ENCODE measurements around the gene ARMC9. TPM values are rescaled to one million over a fixed set of nuclear protein-coding genes. Genes with fewer than 3 reads are reported as not detected.

ARMC9 gene
- total RNA-seq, 4 donors from 2014 or later: 2.2 to 6.9 (median 5.3) TPM

DNA sequence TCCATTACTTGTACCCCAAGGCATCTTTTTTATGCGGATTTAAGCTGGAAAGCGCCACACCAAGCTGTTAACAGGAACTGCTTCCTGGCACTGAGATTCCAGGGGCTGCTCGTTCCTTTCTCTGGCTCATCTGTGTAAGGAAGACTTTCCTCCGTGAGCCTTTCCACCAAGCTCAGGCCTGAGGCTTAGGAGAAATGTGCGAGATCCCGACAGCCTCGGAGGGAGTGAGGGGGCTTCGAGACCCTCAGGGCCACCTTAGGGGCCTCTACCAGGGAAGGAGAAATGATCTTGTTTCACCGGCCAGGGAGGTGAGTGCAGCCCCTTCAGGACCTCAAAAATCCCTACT lies 214.2 kb downstream of the ARMC9 start:
- intact Hi-C loops (cut with DNase I; ENCODE audit: low total_unique reads): no loop called here
- no peak for DNase-seq (ENCODE audit: low spot score in 2 of 2)
- WGBS, 2 donors: 21 to 37% methylated on average over 9 of the region's 9 CpGs
- no peak overlapping the region for H3K4me3 ChIP-seq (ENCODE audit: low read depth, poor library complexity, severe bottlenecking)
- no peak for TF ChIP-seq POLR2A (IDR thresholded peaks at IDR 0.05)
- TF ChIP-seq, protein P1, sequence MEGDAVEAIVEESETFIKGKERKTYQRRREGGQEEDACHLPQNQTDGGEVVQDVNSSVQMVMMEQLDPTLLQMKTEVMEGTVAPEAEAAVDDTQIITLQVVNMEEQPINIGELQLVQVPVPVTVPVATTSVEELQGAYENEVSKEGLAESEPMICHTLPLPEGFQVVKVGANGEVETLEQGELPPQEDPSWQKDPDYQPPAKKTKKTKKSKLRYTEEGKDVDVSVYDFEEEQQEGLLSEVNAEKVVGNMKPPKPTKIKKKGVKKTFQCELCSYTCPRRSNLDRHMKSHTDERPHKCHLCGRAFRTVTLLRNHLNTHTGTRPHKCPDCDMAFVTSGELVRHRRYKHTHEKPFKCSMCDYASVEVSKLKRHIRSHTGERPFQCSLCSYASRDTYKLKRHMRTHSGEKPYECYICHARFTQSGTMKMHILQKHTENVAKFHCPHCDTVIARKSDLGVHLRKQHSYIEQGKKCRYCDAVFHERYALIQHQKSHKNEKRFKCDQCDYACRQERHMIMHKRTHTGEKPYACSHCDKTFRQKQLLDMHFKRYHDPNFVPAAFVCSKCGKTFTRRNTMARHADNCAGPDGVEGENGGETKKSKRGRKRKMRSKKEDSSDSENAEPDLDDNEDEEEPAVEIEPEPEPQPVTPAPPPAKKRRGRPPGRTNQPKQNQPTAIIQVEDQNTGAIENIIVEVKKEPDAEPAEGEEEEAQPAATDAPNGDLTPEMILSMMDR (IDR thresholded peaks at IDR 0.05): no peak

DNA sequence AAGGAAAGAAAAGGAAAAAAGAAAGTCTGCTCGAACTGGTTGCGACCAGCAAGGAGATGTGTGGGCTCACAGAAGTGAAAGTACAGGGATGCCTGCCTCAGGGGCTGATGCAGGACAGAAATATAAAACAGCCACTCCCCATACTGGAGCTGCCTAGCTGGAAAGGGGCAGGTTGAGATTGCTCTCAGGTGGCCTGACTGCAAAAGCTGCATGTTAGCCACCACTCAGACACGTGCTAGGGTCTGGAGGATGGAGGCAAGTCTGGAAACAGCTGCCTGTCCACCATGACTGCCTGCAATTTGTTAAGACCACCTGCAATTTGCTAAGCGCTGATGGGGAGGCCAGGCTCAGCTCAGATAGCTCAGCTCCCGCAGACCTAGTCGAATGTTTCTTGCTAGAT lies 215.0 kb downstream of the ARMC9 start:
- no peak overlapping the region for H3K4me3 ChIP-seq (ENCODE audit: low read depth, poor library complexity, severe bottlenecking)
- TF ChIP-seq, protein P1 (IDR thresholded peaks at IDR 0.05): no peak
- TF ChIP-seq POLR2A (IDR thresholded peaks at IDR 0.05): no peak
- intact Hi-C loops (cut with DNase I; ENCODE audit: low total_unique reads): no loop called here
- WGBS, 2 donors: 82 to 84% methylated on average over 6 of the region's 6 CpGs
- no peak for DNase-seq (ENCODE audit: low spot score in 2 of 2)

DNA sequence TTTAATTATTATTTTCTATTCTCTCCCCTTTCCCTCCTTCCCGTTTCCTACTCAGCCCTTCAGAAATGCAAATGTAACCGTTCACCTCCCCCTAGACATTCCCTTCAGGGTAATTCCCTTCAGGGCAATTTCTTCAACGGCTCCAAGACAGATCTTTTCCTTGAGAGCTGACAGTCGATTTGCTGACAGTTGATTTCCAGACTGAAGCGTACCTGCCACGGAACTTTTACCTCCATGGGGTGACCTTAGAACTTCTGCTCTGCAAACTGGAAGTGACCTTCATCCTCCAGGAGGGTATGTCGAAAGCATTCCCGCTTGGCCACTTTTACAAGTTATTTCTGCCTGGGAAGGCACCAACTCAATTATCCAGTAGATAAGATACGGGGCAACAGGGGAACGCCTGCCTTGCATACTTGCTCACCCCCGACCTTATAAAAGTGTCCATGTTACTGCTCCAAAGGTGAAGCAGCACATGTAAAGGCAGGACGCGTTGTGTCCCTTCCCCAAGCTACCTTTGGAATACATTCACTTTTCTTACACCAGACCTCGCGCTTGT lies 215.6 kb downstream of the ARMC9 start:
- 68 to 71% methylated on average over 15 of the region's 15 CpGs for WGBS, 2 donors
- no peak for TF ChIP-seq POLR2A (IDR thresholded peaks at IDR 0.05)
- TF ChIP-seq, protein P1 (IDR thresholded peaks at IDR 0.05): no peak
- DNase-seq (ENCODE audit: low spot score in 2 of 2): no peak
- H3K4me3 ChIP-seq (ENCODE audit: low read depth, poor library complexity, severe bottlenecking): no peak overlapping the region
- intact Hi-C loops (cut with DNase I; ENCODE audit: low total_unique reads): no loop called here

DNA sequence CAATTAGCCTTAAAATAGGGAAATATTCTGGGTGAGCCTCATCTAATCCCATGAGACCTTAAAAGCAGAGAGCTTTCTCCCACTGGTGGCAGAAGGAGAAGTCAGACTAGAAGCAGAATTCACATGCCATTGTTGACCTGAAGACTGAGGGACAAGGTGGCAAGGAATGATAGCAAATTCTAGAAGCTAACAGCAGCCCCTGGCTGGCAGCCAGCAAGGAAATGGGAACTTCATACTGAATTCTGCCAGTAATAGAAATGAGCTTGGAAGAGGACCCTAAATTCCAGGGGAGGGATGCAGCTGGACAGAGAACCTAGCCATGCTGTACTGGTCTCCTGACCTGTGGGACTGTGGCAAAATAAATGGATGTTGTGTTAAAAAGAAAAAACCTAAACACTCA lies 216.6 kb downstream of the ARMC9 start:
- no peak for DNase-seq (ENCODE audit: low spot score in 2 of 2)
- intact Hi-C loops (cut with DNase I; ENCODE audit: low total_unique reads): no loop called here
- no peak for TF ChIP-seq POLR2A (IDR thresholded peaks at IDR 0.05)
- TF ChIP-seq, protein P1 (IDR thresholded peaks at IDR 0.05): no peak
- no peak overlapping the region for H3K4me3 ChIP-seq (ENCODE audit: low read depth, poor library complexity, severe bottlenecking)

DNA sequence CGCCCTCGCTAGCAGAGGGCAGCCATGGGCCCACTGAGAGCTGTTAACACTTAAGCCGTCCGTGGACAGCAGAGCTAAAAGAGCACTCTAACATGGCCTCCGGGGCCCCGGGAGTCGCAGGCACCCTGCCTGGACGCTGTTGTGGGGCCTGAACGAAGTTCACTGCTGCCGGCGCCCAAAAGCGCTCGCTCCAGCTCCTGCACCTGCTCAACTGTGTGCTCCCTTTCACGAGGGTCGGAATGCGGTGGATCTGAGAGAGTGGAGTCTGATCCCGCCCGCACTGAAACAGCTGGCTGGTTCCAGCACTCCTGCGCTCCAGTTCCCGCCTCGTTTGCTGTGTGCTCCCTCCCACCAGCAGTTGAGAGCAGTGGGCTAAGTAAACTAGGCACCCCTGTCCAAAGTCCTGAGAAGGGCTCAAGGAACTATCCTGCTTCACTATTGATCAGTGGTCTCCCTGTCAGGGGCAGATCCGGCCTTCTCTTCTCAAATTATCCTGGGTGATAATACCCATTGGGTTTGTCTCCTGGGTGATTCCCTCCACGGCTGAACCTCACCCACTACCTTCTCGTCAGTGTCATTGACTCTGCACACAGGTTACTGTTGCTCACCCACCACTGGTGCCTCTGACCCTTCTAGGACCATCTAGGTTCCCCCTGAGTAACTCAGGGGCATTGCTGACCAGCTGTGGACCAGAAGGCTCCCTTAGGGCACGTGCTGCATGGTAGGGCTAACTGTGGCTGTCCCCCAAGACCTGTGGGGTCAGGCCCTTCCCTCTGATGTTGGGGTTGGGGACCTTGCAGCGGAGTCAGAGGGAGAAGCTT lies 220.6 kb downstream of the ARMC9 start:
- no peak overlapping the region for H3K4me3 ChIP-seq (ENCODE audit: low read depth, poor library complexity, severe bottlenecking)
- TF ChIP-seq, protein P1 (IDR thresholded peaks at IDR 0.05): no peak
- no peak for TF ChIP-seq POLR2A (IDR thresholded peaks at IDR 0.05)
- DNase-seq (ENCODE audit: low spot score in 2 of 2): no peak
- WGBS, 2 donors: 87 to 88% methylated on average over 20 to 26 of the region's 26 CpGs
- intact Hi-C loops (cut with DNase I; ENCODE audit: low total_unique reads): no loop called here

Data from lower leg skin (tissue), 4 donors.